Astrocyte (in vitro differentiated cells and primary cell): ENCODE measurements around the gene VWF.

ENCODE experiments used
- EZH2 ChIP-seq: IDR thresholded peaks from 2 replicates; pipeline ENCODE4 v1.6.1; 2012; ENCODE audit warnings: mild to moderate bottlenecking, low read length, inconsistent platforms; ENCODE audit not compliant: insufficient read depth
- TF ChIP-seq, protein P1 (sequence below): IDR thresholded peaks from 2 replicates; pipeline ENCODE4 v1.5.1; 2011; ENCODE audit warnings: low read depth, mild to moderate bottlenecking, inconsistent platforms, low read length, moderate library complexity; ENCODE audit not compliant: insufficient read depth

GRCh38 chr12:6058481-6059161, 65.8 kb downstream of the VWF start:
- TF ChIP-seq, protein P1, sequence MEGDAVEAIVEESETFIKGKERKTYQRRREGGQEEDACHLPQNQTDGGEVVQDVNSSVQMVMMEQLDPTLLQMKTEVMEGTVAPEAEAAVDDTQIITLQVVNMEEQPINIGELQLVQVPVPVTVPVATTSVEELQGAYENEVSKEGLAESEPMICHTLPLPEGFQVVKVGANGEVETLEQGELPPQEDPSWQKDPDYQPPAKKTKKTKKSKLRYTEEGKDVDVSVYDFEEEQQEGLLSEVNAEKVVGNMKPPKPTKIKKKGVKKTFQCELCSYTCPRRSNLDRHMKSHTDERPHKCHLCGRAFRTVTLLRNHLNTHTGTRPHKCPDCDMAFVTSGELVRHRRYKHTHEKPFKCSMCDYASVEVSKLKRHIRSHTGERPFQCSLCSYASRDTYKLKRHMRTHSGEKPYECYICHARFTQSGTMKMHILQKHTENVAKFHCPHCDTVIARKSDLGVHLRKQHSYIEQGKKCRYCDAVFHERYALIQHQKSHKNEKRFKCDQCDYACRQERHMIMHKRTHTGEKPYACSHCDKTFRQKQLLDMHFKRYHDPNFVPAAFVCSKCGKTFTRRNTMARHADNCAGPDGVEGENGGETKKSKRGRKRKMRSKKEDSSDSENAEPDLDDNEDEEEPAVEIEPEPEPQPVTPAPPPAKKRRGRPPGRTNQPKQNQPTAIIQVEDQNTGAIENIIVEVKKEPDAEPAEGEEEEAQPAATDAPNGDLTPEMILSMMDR, result no peak
- TF ChIP-seq EZH2, result no peak
